Heart left ventricle (tissue), 13 donors: ENCODE data around the gene RPA1.

Experiments
- POLR2A ChIP-seq, 2 donors: fragments of 450-650 bp; IDR thresholded peaks; one replicate each; pipeline ENCODE4 v1.6.1; 2017; ENCODE audit warnings: antibody characterized with exemption in 2 of 2, mild to moderate bottlenecking in 2 of 2, moderate library complexity in 2 of 2
- TF ChIP-seq, protein P1 (sequence below), 12 donors: fragments of 200-600 bp; sonication (generic) in 4 of 12; IDR thresholded peaks; one replicate each; pipeline versions ENCODE4 v1.5.0 to v1.8.0; 2018 to 2022; ENCODE audit warnings: antibody characterized with exemption in 12 of 12, mild to moderate bottlenecking in 5 of 12
- donor health status: ischemic (EF 13 %, LVEDD 7.1; RV severe dilation, severe dysfunction).
- donor health status: DM: no; HTN: yes; CAD: no.
- donor health status: DM: no; HTN: no; CAD: no.
- donor health status: ischemic (EF 25% LVEDD 6.9; RV normal size, moderate dysfunction).
- donor health status: ischemic (EF 25% LVEDD 5.7; RV mildly dilated, moderate dysfunction).
- donor health status: ischemic (EF 35%, LVEDD 5.7; RV mildly dilated, moderate dysfunction).
- donor health status: nonischemic (EF 11% LVEDD 7.7; RV severe dilation, severe dysfunction).
- donor health status: DM: yes; HTN: yes; CAD: no.
- donor health status: PGD.
- donor health status: ischemic (EF 29% LVEDD 5.4; RV normal size, mild dysfunction).
- donor health status: nonischemic (EF 23%, LVEDD 6.1; RV moderate dilation, normal function).

DNA sequence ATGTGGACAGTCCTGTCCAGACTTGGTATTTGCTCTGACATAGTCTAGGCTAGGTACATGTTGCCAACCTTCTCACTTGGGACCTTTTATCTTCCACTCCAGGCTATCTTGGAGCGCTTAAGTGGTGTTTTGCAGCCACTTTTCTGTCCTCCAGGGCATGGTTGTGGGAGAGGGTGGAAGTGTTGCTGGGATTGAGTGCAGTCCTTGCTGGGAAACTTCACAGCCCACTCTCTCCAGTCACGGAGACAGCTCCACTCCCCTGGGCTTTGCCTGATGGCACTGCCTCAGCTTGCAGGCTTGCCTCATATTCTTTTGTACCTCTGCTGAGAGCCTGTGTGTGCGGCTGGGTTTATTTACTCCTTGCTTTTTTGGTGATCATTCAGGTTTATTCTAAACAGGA, 17.4 kb downstream of the RPA1 start:
- no peak for TF ChIP-seq POLR2A (IDR thresholded peaks at IDR 0.05)
- TF ChIP-seq, protein P1, sequence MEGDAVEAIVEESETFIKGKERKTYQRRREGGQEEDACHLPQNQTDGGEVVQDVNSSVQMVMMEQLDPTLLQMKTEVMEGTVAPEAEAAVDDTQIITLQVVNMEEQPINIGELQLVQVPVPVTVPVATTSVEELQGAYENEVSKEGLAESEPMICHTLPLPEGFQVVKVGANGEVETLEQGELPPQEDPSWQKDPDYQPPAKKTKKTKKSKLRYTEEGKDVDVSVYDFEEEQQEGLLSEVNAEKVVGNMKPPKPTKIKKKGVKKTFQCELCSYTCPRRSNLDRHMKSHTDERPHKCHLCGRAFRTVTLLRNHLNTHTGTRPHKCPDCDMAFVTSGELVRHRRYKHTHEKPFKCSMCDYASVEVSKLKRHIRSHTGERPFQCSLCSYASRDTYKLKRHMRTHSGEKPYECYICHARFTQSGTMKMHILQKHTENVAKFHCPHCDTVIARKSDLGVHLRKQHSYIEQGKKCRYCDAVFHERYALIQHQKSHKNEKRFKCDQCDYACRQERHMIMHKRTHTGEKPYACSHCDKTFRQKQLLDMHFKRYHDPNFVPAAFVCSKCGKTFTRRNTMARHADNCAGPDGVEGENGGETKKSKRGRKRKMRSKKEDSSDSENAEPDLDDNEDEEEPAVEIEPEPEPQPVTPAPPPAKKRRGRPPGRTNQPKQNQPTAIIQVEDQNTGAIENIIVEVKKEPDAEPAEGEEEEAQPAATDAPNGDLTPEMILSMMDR (IDR thresholded peaks at IDR 0.05), result no peak
